Measurements from ENCODE around the gene MRPS22. TPM values are rescaled to one million over a fixed set of nuclear protein-coding genes. Genes with fewer than 3 reads are reported as not detected.
A peak's percentile ranks its signal among the peaks of the same experiment; 100 is the strongest.

The MRPS22 gene
- total and polyA plus RNA-seq, 2 of the 13 experiments (the other 11 are each of a cell fraction or from before 2014, with no cell fraction given), result 52.7 to 113 TPM

GRCh38 chr3:139343895-139344856, at the start of gene MRPS22 (continued):
- peak; percentile 4; the same call in 1 of the 2 replicates for TF ChIP-seq ARID5B (CRISPR knock-in tag; IDR thresholded peaks at IDR 0.05)
- peak; percentile 47; the same call in 1 of the 2 replicates for TF ChIP-seq ZMAT3 (CRISPR knock-in tag; conservative IDR thresholded peaks at IDR 0.05)
- TF ChIP-seq ZNF329 (CRISPR knock-in tag; IDR thresholded peaks at IDR 0.05; ENCODE audit: low read depth), result no peak
- TF ChIP-seq MED13 (CRISPR knock-in tag; IDR thresholded peaks at IDR 0.05), result no peak
- TF ChIP-seq ISL2 (CRISPR knock-in tag; IDR thresholded peaks at IDR 0.05), result peak; percentile 52; the same call in 1 of the 2 replicates
- TF ChIP-seq ZNF275 (CRISPR knock-in tag; IDR thresholded peaks at IDR 0.05; ENCODE audit: borderline replicate concordance), result peak; percentile 64; the same call in 1 of the 2 replicates
- TF ChIP-seq ZHX2 (IDR thresholded peaks at IDR 0.05; ENCODE audit: low read depth), result peak; percentile 67
- TF ChIP-seq ZHX2 (CRISPR knock-in tag; IDR thresholded peaks at IDR 0.05; ENCODE audit: borderline replicate concordance), result no peak; the same call in 1 of the 2 replicates
- no peak for TF ChIP-seq ZNF446 (CRISPR knock-in tag; IDR thresholded peaks at IDR 0.05)
- TF ChIP-seq KLF6 (CRISPR knock-in tag; IDR thresholded peaks at IDR 0.05), result no peak; the same call in 1 of the 2 replicates
- TF ChIP-seq CAMTA2 (CRISPR knock-in tag; IDR thresholded peaks at IDR 0.05; ENCODE audit: borderline replicate concordance), result 0 out of 2 replicates have a peak, but pooled peaks have one; percentile 64
- TF ChIP-seq SKIL (CRISPR knock-in tag; IDR thresholded peaks at IDR 0.05; ENCODE audit: borderline replicate concordance), result no peak
- TF ChIP-seq SMC3 (IDR thresholded peaks at IDR 0.05; ENCODE audit: low read length), result no peak

All from HepG2 (cell line).